Subcutaneous preadipocyte (primary cell): Measurements from ENCODE around the gene GPATCH1. TPM values are rescaled to one million over a fixed set of nuclear protein-coding genes. Genes with fewer than 3 reads are reported as not detected.

Source experiments
- small RNA-seq: library from RNA; depleted of rRNA; stranded (forward); fragments of <200 nt; gene quantifications from one replicate; pipeline ENCODE3, GENCODE V24; 2012
- total RNA-seq: library from RNA; depleted of rRNA; stranded (reverse); fragments of >200 nt; gene quantifications from 2 replicates; pipeline ENCODE4 v1.2.3, GENCODE V29; 2012

GPATCH1 gene, protein sequence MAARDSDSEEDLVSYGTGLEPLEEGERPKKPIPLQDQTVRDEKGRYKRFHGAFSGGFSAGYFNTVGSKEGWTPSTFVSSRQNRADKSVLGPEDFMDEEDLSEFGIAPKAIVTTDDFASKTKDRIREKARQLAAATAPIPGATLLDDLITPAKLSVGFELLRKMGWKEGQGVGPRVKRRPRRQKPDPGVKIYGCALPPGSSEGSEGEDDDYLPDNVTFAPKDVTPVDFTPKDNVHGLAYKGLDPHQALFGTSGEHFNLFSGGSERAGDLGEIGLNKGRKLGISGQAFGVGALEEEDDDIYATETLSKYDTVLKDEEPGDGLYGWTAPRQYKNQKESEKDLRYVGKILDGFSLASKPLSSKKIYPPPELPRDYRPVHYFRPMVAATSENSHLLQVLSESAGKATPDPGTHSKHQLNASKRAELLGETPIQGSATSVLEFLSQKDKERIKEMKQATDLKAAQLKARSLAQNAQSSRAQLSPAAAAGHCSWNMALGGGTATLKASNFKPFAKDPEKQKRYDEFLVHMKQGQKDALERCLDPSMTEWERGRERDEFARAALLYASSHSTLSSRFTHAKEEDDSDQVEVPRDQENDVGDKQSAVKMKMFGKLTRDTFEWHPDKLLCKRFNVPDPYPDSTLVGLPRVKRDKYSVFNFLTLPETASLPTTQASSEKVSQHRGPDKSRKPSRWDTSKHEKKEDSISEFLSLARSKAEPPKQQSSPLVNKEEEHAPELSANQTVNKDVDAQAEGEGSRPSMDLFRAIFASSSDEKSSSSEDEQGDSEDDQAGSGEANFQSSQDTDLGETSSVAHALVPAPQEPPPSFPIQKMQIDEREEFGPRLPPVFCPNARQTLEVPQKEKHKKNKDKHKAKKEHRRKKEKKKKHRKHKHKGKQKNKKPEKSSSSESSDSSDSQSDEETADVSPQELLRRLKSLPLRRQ
- 6.5 and 6.6 TPM in 2 replicates for total RNA-seq

DNA sequence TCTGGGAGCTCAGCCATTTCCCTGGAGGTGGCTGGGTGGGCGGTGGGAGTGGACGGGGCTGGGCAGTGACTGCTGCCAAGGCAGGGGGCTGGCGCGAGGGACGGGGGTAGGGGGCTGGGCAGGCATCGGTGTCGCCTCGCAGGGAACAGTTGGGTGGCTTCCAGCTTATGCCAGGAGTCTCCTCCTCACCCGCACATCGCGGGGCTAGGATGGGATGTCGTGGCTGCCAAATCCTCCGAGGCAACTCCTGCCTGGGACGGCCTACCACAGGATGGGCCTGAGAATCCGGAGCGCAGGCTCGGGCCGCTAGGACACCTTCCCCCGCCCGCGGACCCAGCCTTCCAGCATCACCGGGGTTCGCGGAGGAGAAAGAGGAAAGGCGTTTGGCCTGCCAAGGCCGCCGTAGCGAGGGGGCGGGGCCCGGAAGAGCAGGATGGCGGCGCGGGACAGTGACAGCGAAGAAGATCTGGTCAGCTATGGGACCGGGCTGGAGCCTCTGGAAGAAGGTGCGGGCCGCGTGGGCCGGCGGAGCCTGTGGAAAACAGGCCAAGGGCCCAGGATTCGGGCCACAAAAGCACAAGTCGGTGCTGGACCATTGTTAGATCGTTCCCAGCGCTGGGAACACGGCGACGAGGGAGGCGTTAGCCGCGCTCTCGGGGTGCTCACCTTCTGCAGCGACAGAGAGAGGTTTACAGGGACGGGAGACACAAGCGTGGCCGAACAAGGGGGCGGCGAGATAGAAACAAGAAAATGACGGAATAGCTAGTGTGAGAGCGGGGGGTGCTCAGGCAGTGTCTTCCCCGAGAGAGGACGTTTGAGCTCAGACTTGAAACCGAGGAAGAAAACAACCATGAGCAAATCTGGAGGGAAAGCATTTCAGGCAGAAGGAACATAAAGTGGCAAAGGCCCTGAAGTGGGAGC, at the start of gene GPATCH1:
Gene GPATCH1, plus strand, starts transcription at position 421 of the 921 bp plus-strand sequence. Its CDS starts 13 bp downstream, at position 434.

DNA sequence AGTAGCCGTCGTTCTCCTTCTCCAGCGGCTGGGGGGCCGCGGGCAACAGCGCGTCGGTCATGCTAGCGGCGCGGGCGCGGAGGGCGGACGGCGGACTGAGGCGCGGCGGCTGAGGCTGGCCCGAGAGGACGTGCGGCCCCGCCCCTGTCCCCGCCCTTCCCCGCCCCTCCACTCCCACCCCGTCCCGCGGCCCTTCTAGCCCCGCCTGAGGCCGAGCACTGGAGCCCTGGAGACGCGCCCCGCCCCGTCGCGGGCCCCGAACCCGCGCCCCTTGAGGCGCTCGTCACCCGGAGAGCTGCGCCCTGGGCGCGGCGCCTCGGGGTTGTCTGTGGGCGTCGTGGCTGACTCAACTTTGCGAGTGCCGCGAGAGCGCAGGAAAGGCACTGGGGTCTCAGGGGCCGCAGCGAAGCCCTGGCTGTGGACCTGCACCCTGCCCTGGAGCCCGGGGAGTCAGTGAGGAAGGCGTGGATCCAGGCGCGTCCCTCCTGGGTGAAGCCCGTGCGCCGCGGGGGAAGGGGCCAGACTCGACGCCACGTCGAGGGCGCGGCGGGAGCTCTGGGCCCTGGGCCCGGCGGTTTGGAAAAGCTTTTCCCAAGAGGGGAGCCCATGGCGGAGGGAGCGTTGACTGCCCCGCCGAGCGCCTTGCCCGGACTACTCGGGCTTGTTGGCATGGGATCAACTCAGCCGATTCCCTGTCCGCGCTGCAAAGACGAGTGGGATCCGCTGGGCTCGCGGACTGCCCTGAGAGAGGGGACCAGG, 16.0 kb upstream of the GPATCH1 start, which contains the start of gene RHPN2:
Gene RHPN2, minus strand, starts transcription at position 97 of the 759 bp plus-strand sequence. Its CDS starts 36 bp downstream, at position 61.

DNA sequence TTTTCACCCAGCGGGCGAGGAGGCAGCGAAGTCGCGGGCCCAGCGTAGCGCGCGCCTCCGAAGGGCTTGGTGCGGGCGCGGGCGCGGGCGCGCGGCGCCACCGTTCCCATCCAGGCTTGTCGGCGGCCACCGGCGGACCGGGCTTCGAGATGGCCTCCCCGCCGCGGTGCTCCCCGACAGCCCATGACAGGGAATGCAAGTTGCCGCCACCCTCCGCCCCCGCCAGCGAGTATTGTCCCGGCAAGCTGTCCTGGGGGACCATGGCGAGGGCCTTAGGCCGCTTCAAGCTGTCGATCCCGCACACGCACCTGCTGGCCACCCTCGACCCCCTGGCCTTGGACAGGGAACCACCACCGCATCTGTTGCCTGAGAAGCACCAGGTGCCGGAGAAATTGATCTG, 51.0 kb downstream of the GPATCH1 start, which contains the start of gene WDR88:
Gene WDR88, plus strand, starts transcription at position 94 of the 400 bp plus-strand sequence. Its CDS starts 56 bp downstream, at position 150.

Small RNA genes lying within 50 kb of the gene (small RNA-seq; reads per million reads assigned to genes)
- gene AC008521.1 = not detected
- gene AC008521.2 = not detected

Other genes starting within 250 kb of the GPATCH1 start
- 0.20 and 0.37 TPM in 2 replicates for gene SLC7A9, start 211.4 kb upstream of the GPATCH1 start, total RNA-seq
- 17.4 and 18.7 TPM in 2 replicates for gene CEP89, start 109.2 kb upstream of the GPATCH1 start, total RNA-seq
- gene FAAP24, start 108.9 kb upstream of the GPATCH1 start, total RNA-seq = 2.2 and 3.7 TPM in 2 replicates
- gene RHPN2, start 16.3 kb upstream of the GPATCH1 start, total RNA-seq = 0.73 and 2.7 TPM in 2 replicates
- gene WDR88, start 50.9 kb downstream of the GPATCH1 start, total RNA-seq = not detected in 2 replicates
- gene LRP3, start 113.1 kb downstream of the GPATCH1 start, total RNA-seq = 31.1 and 35.6 TPM in 2 replicates
- not detected in 2 replicates for gene SLC7A10, start 144.7 kb downstream of the GPATCH1 start, total RNA-seq
- 0.37 and 0.39 TPM in 2 replicates for gene CEBPA, start 221.4 kb downstream of the GPATCH1 start, total RNA-seq